ENCODE results near the gene SERPINE3. TPM values are rescaled to one million over a fixed set of nuclear protein-coding genes. Genes with fewer than 3 reads are reported as not detected.
A peak's percentile ranks its signal among the peaks of the same experiment; 100 is the strongest.

Gene SERPINE3
- total RNA-seq, 1 experiment from 2014 or later: 0.59 TPM

DNA sequence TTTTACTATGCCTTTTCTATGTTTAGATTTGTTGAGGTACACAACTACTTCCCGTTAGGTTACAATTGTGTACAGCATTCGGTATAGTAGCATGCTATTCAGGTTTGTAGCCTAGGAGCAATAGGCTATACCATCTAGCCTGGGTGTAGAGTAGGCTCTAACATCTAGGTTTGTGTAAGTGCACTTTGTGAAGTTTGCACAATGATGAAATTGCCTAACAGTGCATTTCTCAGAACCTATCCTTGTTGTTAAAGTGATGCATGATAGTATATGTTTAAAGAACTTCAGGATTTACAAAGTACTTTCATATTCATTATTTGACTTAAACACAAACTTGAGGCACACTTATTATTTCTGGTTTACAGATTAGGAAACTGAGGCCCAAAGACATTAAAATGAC is 11.5 kb upstream of the SERPINE3 start (continued):
- no peak for TF ChIP-seq ZMAT4 (CRISPR knock-in tag; IDR thresholded peaks at IDR 0.05)
- TF ChIP-seq NFATC4 (CRISPR knock-in tag; IDR thresholded peaks at IDR 0.05): no peak
- TF ChIP-seq JAZF1 (CRISPR knock-in tag; IDR thresholded peaks at IDR 0.05): no peak
- TF ChIP-seq, protein P1, sequence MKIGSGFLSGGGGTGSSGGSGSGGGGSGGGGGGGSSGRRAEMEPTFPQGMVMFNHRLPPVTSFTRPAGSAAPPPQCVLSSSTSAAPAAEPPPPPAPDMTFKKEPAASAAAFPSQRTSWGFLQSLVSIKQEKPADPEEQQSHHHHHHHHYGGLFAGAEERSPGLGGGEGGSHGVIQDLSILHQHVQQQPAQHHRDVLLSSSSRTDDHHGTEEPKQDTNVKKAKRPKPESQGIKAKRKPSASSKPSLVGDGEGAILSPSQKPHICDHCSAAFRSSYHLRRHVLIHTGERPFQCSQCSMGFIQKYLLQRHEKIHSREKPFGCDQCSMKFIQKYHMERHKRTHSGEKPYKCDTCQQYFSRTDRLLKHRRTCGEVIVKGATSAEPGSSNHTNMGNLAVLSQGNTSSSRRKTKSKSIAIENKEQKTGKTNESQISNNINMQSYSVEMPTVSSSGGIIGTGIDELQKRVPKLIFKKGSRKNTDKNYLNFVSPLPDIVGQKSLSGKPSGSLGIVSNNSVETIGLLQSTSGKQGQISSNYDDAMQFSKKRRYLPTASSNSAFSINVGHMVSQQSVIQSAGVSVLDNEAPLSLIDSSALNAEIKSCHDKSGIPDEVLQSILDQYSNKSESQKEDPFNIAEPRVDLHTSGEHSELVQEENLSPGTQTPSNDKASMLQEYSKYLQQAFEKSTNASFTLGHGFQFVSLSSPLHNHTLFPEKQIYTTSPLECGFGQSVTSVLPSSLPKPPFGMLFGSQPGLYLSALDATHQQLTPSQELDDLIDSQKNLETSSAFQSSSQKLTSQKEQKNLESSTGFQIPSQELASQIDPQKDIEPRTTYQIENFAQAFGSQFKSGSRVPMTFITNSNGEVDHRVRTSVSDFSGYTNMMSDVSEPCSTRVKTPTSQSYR (CRISPR knock-in tag; IDR thresholded peaks at IDR 0.05): no peak
- no peak for TF ChIP-seq ATF2 (CRISPR knock-in tag; IDR thresholded peaks at IDR 0.05; ENCODE audit: borderline replicate concordance, low read depth)
- no peak for TF ChIP-seq ZNF396 (CRISPR knock-in tag; IDR thresholded peaks at IDR 0.05; ENCODE audit: borderline replicate concordance)
- no peak for TF ChIP-seq FOXP4 (CRISPR knock-in tag; IDR thresholded peaks at IDR 0.05)
- no peak for TF ChIP-seq OVOL2 (CRISPR knock-in tag; IDR thresholded peaks at IDR 0.05; ENCODE audit: borderline replicate concordance)
- no peak for TF ChIP-seq CDX4 (CRISPR knock-in tag; IDR thresholded peaks at IDR 0.05; ENCODE audit: borderline replicate concordance)
- no peak for TF ChIP-seq ATF1 (CRISPR knock-in tag; IDR thresholded peaks at IDR 0.05)
- no peak for TF ChIP-seq TEAD1 (CRISPR knock-in tag; IDR thresholded peaks at IDR 0.05)
- TF ChIP-seq ZNF671 (CRISPR knock-in tag; IDR thresholded peaks at IDR 0.05): no peak
- TF ChIP-seq MXD4 (CRISPR knock-in tag; IDR thresholded peaks at IDR 0.05; ENCODE audit: borderline replicate concordance): no peak
- TF ChIP-seq NFYB (CRISPR knock-in tag; conservative IDR thresholded peaks at IDR 0.05; ENCODE audit: low read depth): no peak
- TF ChIP-seq, protein P2, sequence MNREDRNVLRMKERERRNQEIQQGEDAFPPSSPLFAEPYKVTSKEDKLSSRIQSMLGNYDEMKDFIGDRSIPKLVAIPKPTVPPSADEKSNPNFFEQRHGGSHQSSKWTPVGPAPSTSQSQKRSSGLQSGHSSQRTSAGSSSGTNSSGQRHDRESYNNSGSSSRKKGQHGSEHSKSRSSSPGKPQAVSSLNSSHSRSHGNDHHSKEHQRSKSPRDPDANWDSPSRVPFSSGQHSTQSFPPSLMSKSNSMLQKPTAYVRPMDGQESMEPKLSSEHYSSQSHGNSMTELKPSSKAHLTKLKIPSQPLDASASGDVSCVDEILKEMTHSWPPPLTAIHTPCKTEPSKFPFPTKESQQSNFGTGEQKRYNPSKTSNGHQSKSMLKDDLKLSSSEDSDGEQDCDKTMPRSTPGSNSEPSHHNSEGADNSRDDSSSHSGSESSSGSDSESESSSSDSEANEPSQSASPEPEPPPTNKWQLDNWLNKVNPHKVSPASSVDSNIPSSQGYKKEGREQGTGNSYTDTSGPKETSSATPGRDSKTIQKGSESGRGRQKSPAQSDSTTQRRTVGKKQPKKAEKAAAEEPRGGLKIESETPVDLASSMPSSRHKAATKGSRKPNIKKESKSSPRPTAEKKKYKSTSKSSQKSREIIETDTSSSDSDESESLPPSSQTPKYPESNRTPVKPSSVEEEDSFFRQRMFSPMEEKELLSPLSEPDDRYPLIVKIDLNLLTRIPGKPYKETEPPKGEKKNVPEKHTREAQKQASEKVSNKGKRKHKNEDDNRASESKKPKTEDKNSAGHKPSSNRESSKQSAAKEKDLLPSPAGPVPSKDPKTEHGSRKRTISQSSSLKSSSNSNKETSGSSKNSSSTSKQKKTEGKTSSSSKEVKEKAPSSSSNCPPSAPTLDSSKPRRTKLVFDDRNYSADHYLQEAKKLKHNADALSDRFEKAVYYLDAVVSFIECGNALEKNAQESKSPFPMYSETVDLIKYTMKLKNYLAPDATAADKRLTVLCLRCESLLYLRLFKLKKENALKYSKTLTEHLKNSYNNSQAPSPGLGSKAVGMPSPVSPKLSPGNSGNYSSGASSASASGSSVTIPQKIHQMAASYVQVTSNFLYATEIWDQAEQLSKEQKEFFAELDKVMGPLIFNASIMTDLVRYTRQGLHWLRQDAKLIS (CRISPR knock-in tag; IDR thresholded peaks at IDR 0.05; ENCODE audit: borderline replicate concordance): no peak

- CTCF ChIA-PET: interaction anchor here (0.6 to 1.3 kb wide), 6 partner anchors 10 to 469 kb away, joined by 4 to 8 read pairs (median 4); no protein-coding TSS in a partner anchor
- DNase-seq (ENCODE audit: low spot score): peak; percentile 84
These were observed 11.0 kb upstream of the SERPINE3 start for GRCh38 chr13:51328488-51328887.

More at GRCh38 chr13:51328488-51328887, 11.0 kb upstream of the SERPINE3 start:
- Mint-ChIP-seq H3K27me3 (ENCODE audit: low read depth) (no peaks in the 10 kb centered on the region), H3K27ac (no peak overlapping the region), H3K4me3 (no peak overlapping the region), H3K9me3 (no peaks in the 10 kb centered on the region), H3K36me3 (no peaks in the 10 kb centered on the region), H3K4me1 (peaks cover 38% of the 10 kb centered on the region)
- peak; percentile 97 for ATAC-seq
- POLR2A ChIA-PET: no interaction called here
- 0 out of 2 replicates have a peak, but pooled peaks have one; percentile 29 for TF ChIP-seq ZNF138 (CRISPR knock-in tag; conservative IDR thresholded peaks at IDR 0.05)
- no peak for TF ChIP-seq ZNF512 (CRISPR knock-in tag; IDR thresholded peaks at IDR 0.05; ENCODE audit: borderline replicate concordance)
- TF ChIP-seq, protein P3, sequence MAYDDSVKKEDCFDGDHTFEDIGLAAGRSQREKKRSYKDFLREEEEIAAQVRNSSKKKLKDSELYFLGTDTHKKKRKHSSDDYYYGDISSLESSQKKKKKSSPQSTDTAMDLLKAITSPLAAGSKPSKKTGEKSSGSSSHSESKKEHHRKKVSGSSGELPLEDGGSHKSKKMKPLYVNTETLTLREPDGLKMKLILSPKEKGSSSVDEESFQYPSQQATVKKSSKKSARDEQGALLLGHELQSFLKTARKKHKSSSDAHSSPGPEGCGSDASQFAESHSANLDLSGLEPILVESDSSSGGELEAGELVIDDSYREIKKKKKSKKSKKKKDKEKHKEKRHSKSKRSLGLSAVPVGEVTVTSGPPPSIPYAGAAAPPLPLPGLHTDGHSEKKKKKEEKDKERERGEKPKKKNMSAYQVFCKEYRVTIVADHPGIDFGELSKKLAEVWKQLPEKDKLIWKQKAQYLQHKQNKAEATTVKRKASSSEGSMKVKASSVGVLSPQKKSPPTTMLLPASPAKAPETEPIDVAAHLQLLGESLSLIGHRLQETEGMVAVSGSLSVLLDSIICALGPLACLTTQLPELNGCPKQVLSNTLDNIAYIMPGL (CRISPR knock-in tag; IDR thresholded peaks at IDR 0.05): peak; percentile 27; the same call in 1 of the 2 replicates
- TF ChIP-seq CREM (CRISPR knock-in tag; IDR thresholded peaks at IDR 0.05): 0 out of 2 replicates have a peak, but pooled peaks have one; percentile 38

All from WTC11 (cell line).